SK-N-SH treated with all-trans-retinoic acid at 6 μM for 48 hours (cell line): Measurements from ENCODE around the gene GRIK4.

ENCODE experiments used
- ATAC-seq: fragments of 200-7000 bp; cut with Tn5 transposase; 3 replicates; pipeline ENCODE4 v1.9.1; 2020; ENCODE audit warnings: mild to moderate bottlenecking, moderate library complexity
- ARNTL ChIP-seq: fragments of 450-650 bp; formaldehyde crosslinking; IDR thresholded peaks from 2 replicates; pipeline ENCODE4 v1.5.0; 2020; ENCODE audit warnings: low read depth, mild to moderate bottlenecking, moderate library complexity, borderline replicate concordance
- BACH2 ChIP-seq: fragments of 250-450 bp; sonication (Bioruptor Pico); IDR thresholded peaks from 2 replicates; pipeline ENCODE4 v1.9.0; 2021; ENCODE audit warnings: mild to moderate bottlenecking, borderline replicate concordance
- CREB5 ChIP-seq: fragments of 250-450 bp; sonication (Bioruptor Pico); IDR thresholded peaks from 2 replicates; pipeline ENCODE4 v1.5.1; 2020; ENCODE audit warnings: low read depth, mild to moderate bottlenecking, moderate library complexity
- CSDC2 ChIP-seq: fragments of 250-450 bp; sonication (Bioruptor Pico); IDR thresholded peaks from 2 replicates; pipeline ENCODE4 v1.5.0; 2020; ENCODE audit warnings: mild to moderate bottlenecking, moderate library complexity
- CSRNP3 ChIP-seq: fragments of 250-450 bp; sonication (Bioruptor Pico); IDR thresholded peaks from 2 replicates; pipeline ENCODE4 v1.5.1; 2021; ENCODE audit warnings: mild to moderate bottlenecking, moderate library complexity
- ESRRG ChIP-seq: fragments of 250-450 bp; sonication (Bioruptor Pico); IDR thresholded peaks from 2 replicates; pipeline ENCODE4 v1.6.1; 2021; ENCODE audit warnings: mild to moderate bottlenecking
- GLIS3 ChIP-seq: fragments of 250-450 bp; sonication (Bioruptor Pico); IDR thresholded peaks from 2 replicates; pipeline ENCODE4 v1.5.0; 2020; ENCODE audit warnings: mild to moderate bottlenecking, moderate library complexity
- ISL1 ChIP-seq: fragments of 250-450 bp; sonication (Bioruptor Pico); IDR thresholded peaks from 2 replicates; pipeline ENCODE4 v2.1.2; 2022; ENCODE audit warnings: mild to moderate bottlenecking, moderate library complexity
- OSR1 ChIP-seq: fragments of 250-450 bp; sonication (Bioruptor Pico); IDR thresholded peaks from 2 replicates; pipeline ENCODE4 v1.8.0; 2022; ENCODE audit warnings: moderate library complexity, mild to moderate bottlenecking, inconsistent platforms
- PATZ1 ChIP-seq: fragments of 250-450 bp; sonication (Bioruptor Pico); IDR thresholded peaks from 2 replicates; pipeline ENCODE4 v1.8.0; 2020; ENCODE audit warnings: mild to moderate bottlenecking, moderate library complexity, borderline replicate concordance
- POU6F1 ChIP-seq: fragments of 250-450 bp; sonication (Bioruptor Pico); IDR thresholded peaks from 2 replicates; pipeline ENCODE4 v1.8.0; 2021; ENCODE audit warnings: low read depth, mild to moderate bottlenecking, moderate library complexity, borderline replicate concordance
- PPARA ChIP-seq: fragments of 250-450 bp; sonication (Bioruptor Pico); IDR thresholded peaks from 2 replicates; pipeline ENCODE4 v1.5.0; 2020; ENCODE audit warnings: mild to moderate bottlenecking, borderline replicate concordance
- RARB ChIP-seq: fragments of 250-450 bp; sonication (Bioruptor Pico); IDR thresholded peaks from 2 replicates; pipeline ENCODE4 v1.8.0; 2021; ENCODE audit warnings: mild to moderate bottlenecking, moderate library complexity
- SNAI2 ChIP-seq: fragments of 250-450 bp; sonication (Bioruptor Pico); IDR thresholded peaks from 2 replicates; pipeline ENCODE4 v1.5.0; 2020; ENCODE audit warnings: mild to moderate bottlenecking, moderate library complexity
- TCF4 ChIP-seq: fragments of 250-450 bp; sonication (Bioruptor Pico); IDR thresholded peaks from 2 replicates; pipeline ENCODE4 v1.8.0; 2021; ENCODE audit warnings: mild to moderate bottlenecking, moderate library complexity, borderline replicate concordance
- TOX ChIP-seq: fragments of 250-450 bp; sonication (Bioruptor Pico); IDR thresholded peaks from 2 replicates; pipeline ENCODE4 v1.8.0; 2021; ENCODE audit warnings: mild to moderate bottlenecking, moderate library complexity, borderline replicate concordance
- TSHZ2 ChIP-seq: fragments of 250-450 bp; sonication (Bioruptor Pico); IDR thresholded peaks from 2 replicates; pipeline ENCODE4 v1.5.0; 2020; ENCODE audit warnings: mild to moderate bottlenecking, moderate library complexity
- ZC3H10 ChIP-seq: fragments of 250-450 bp; sonication (Bioruptor Pico); IDR thresholded peaks from 2 replicates; pipeline ENCODE4 v1.5.1; 2021; ENCODE audit warnings: mild to moderate bottlenecking, moderate library complexity
- ZFP3 ChIP-seq: fragments of 250-450 bp; sonication (Bioruptor Pico); IDR thresholded peaks from 2 replicates; pipeline ENCODE4 v1.5.0; 2020; ENCODE audit warnings: mild to moderate bottlenecking, moderate library complexity
- ZFP30 ChIP-seq: fragments of 450-650 bp; formaldehyde crosslinking; IDR thresholded peaks from 2 replicates; pipeline ENCODE4 v1.5.0; 2022; ENCODE audit warnings: mild to moderate bottlenecking, moderate library complexity
- ZNF565 ChIP-seq: fragments of 450-650 bp; formaldehyde crosslinking; conservative IDR thresholded peaks from 2 replicates; pipeline ENCODE4 v1.5.0; 2020; ENCODE audit warnings: low read depth, mild to moderate bottlenecking, moderate library complexity
- ZNF70 ChIP-seq: fragments of 450-650 bp; formaldehyde crosslinking; IDR thresholded peaks from 2 replicates; pipeline ENCODE4 v1.5.0; 2020; ENCODE audit warnings: mild to moderate bottlenecking, moderate library complexity

Gene GRIK4

GRCh38 chr11:120958185-120958584 lies 446.6 kb downstream of the GRIK4 start:
- ATAC-seq: no peak

GRCh38 chr11:120959189-120959588 lies 447.6 kb downstream of the GRIK4 start:
- no peak for ATAC-seq
- TF ChIP-seq POU6F1 (CRISPR knock-in tag) (no peak), ISL1 (no peak), ZFP30 (CRISPR knock-in tag) (no peak), ARNTL (no peak), RARB (CRISPR knock-in tag) (no peak), CSDC2 (CRISPR knock-in tag) (no peak), OSR1 (no peak), CSRNP3 (CRISPR knock-in tag) (no peak), ZC3H10 (CRISPR knock-in tag) (no peak), ZNF565 (no peak), BACH2 (CRISPR knock-in tag) (no peak), ZFP3 (no peak), SNAI2 (CRISPR knock-in tag) (no peak), GLIS3 (no peak), TOX (CRISPR knock-in tag) (no peak), CREB5 (no peak), ESRRG (no peak), ZNF70 (no peak), PATZ1 (CRISPR knock-in tag) (no peak), PPARA (CRISPR knock-in tag) (no peak)
- TF ChIP-seq, all 23 proteins: peak for 0

More at GRCh38 chr11:120958185-120958584, 446.6 kb downstream of the GRIK4 start:
- no peak for TF ChIP-seq ZNF70
- TF ChIP-seq BACH2 (CRISPR knock-in tag): no peak

- no peak for ATAC-seq
- no peak for TF ChIP-seq GLIS3
- TF ChIP-seq TOX (CRISPR knock-in tag): no peak
- no peak for TF ChIP-seq ARNTL
- TF ChIP-seq POU6F1 (CRISPR knock-in tag): no peak
- TF ChIP-seq OSR1: no peak
- no peak for TF ChIP-seq BACH2 (CRISPR knock-in tag)
- no peak for TF ChIP-seq ISL1
- no peak for TF ChIP-seq ZNF70
- no peak for TF ChIP-seq RARB (CRISPR knock-in tag)
- no peak for TF ChIP-seq ZNF565
- no peak for TF ChIP-seq CSDC2 (CRISPR knock-in tag)
- TF ChIP-seq SNAI2 (CRISPR knock-in tag): no peak
- no peak for TF ChIP-seq TCF4 (CRISPR knock-in tag)
- no peak for TF ChIP-seq PATZ1 (CRISPR knock-in tag)
- TF ChIP-seq ZFP3: no peak
- no peak for TF ChIP-seq ZFP30 (CRISPR knock-in tag)
- TF ChIP-seq CREB5: no peak
- no peak for TF ChIP-seq TSHZ2 (CRISPR knock-in tag)
Observed at GRCh38 chr11:120964857-120965256, 453.3 kb downstream of the GRIK4 start.
